B cell (primary cell): ENCODE results near the gene WDR47. TPM values are rescaled to one million over a fixed set of nuclear protein-coding genes. Genes with fewer than 3 reads are reported as not detected.

Experiments
- ATAC-seq: fragments of 200-7000 bp; cut with Tn5 transposase; one replicate; pipeline ENCODE4 v1.10.0; 2021; ENCODE audit warnings: low read depth, mild to moderate bottlenecking, moderate number of reproducible peaks, moderate library complexity
- CTCF ChIA-PET: fragments of 350-600 bp; sonication (Branson Sonifier 250); formaldehyde crosslinking; loops from one replicate; lab custom pipeline; 2021; ENCODE audit warnings: antibody characterized with exemption, inconsistent platforms; lab: Charles Lee
- POLR2A ChIA-PET: fragments of 350-600 bp; sonication (Branson Sonifier 250); formaldehyde crosslinking; loops from one replicate; lab custom pipeline; 2021; ENCODE audit warnings: antibody characterized with exemption; lab: Charles Lee
- DNase-seq: peaks from one replicate; pipeline ENCODE4 v3.0.0; 2013
- H2AFZ ChIP-seq: 2 replicates; pipeline ENCODE4 v1.6.1; 2012; ENCODE audit warnings: mild to moderate bottlenecking, low read depth, low read length; ENCODE audit not compliant: insufficient read depth, poor library complexity, severe bottlenecking
- H3K27ac ChIP-seq, 2 donors: 1 replicate in 1 of 2; 2 replicates in 1 of 2; pipeline ENCODE4 v1.5.1; 2012 to 2013; ENCODE audit warnings: low read length in 2 of 2, mild to moderate bottlenecking in 2 of 2, moderate library complexity in 1 of 2
- H3K27me3 ChIP-seq, 4 experiments: fragments of 200-600 bp in 1 of 4; sonication (generic) in 1 of 4; replicated peaks in 1 of 4; 1 replicate in 2 of 4; 2 replicates in 2 of 4; pipeline versions ENCODE4 v1.6.1 to v1.7.0; 2013 to 2016; ENCODE audit warnings: low read length in 3 of 4, mild to moderate bottlenecking in 2 of 4, mixed read lengths in 1 of 4, moderate library complexity in 1 of 4; ENCODE audit not compliant: insufficient read depth in 4 of 4, control insufficient read depth in 3 of 4; ENCODE audit errors: control extremely low read depth in 1 of 4
- H3K36me3 ChIP-seq, 2 experiments: replicated peaks in 1 of 2; 1 replicate in 1 of 2; 2 replicates in 1 of 2; pipeline versions ENCODE4 v1.6.1 to v1.7.1; 2013; ENCODE audit warnings: low read length in 1 of 2; ENCODE audit not compliant: insufficient read depth in 2 of 2, control insufficient read depth in 1 of 2; ENCODE audit errors: control extremely low read depth in 1 of 2, extremely low read depth in 1 of 2
- H3K4me1 ChIP-seq, 2 donors: fragments of 200-600 bp in 1 of 2; sonication (generic) in 1 of 2; 1 replicate in 1 of 2; 2 replicates in 1 of 2; pipeline versions ENCODE4 v1.5.1 to v1.6.1; 2013 to 2017; ENCODE audit warnings: low read length in 2 of 2; ENCODE audit not compliant: control insufficient read depth in 2 of 2, insufficient read depth in 2 of 2
- H3K4me2 ChIP-seq: replicated peaks from 2 replicates; pipeline ENCODE3; 2012; ENCODE audit warnings: mild to moderate bottlenecking, low read depth, low read length; ENCODE audit not compliant: poor library complexity, severe bottlenecking
- H3K4me3 ChIP-seq, 5 experiments: fragments of 200-600 bp in 1 of 5; sonication (generic) in 1 of 5; 1 replicate in 3 of 5; 2 replicates in 2 of 5; pipeline versions ENCODE4 v1.5.1 to v1.7.0; 2011 to 2016; ENCODE audit warnings: low read length in 4 of 5, mild to moderate bottlenecking in 4 of 5, low read depth in 2 of 5, control low read depth in 1 of 5, moderate library complexity in 1 of 5; ENCODE audit not compliant: insufficient read depth in 1 of 5; ENCODE audit errors: control extremely low read depth in 1 of 5, extremely low read depth in 1 of 5
- H3K79me2 ChIP-seq: fragments of 200-600 bp; sonication (generic); one replicate; pipeline ENCODE4 v1.6.0; 2016; ENCODE audit warnings: low read length; ENCODE audit not compliant: control insufficient read depth, insufficient read depth
- H3K9ac ChIP-seq: fragments of 200-600 bp; sonication (generic); 2 replicates; pipeline ENCODE4 v1.6.1; 2017; ENCODE audit warnings: mild to moderate bottlenecking, low read length, moderate library complexity
- H3K9me3 ChIP-seq, 3 donors: one replicate each; pipeline versions ENCODE4 v1.6.1 to v1.7.1; 2013; ENCODE audit warnings: low read length in 2 of 3; ENCODE audit not compliant: control insufficient read depth in 2 of 3, insufficient read depth in 1 of 3; ENCODE audit errors: control extremely low read depth in 1 of 3
- H4K20me1 ChIP-seq: 2 replicates; pipeline ENCODE4 v1.6.0; 2012; ENCODE audit warnings: mild to moderate bottlenecking, low read length; ENCODE audit not compliant: insufficient read depth, control insufficient read depth, poor library complexity, severe bottlenecking
- H3K27ac Mint-ChIP-seq: one replicate; pipeline ENCODE4 v1.8.0; 2021; ENCODE audit warnings: mixed read lengths
- H3K27me3 Mint-ChIP-seq: one replicate; pipeline ENCODE4 v1.8.0; 2021; ENCODE audit warnings: mixed read lengths
- H3K4me1 Mint-ChIP-seq: one replicate; pipeline ENCODE4 v1.8.0; 2021; ENCODE audit warnings: mixed read lengths
- H3K4me3 Mint-ChIP-seq: one replicate; pipeline ENCODE4 v1.8.0; 2021; ENCODE audit warnings: mixed read lengths
- H3K9me3 Mint-ChIP-seq: one replicate; pipeline ENCODE4 v1.8.0; 2022; ENCODE audit warnings: mixed read lengths; ENCODE audit not compliant: insufficient read depth
- CTCF ChIP-seq: fragments of 200-600 bp; IDR thresholded peaks from one replicate; pipeline ENCODE4 v1.8.0; 2022; ENCODE audit warnings: antibody characterized with exemption, mild to moderate bottlenecking
- EZH2 ChIP-seq: IDR thresholded peaks from 2 replicates; pipeline ENCODE4 v1.6.1; 2012; ENCODE audit warnings: borderline replicate concordance, low read depth, mild to moderate bottlenecking, moderate library complexity, low read length; ENCODE audit not compliant: insufficient read depth, poor library complexity, severe bottlenecking
- WGBS: methylation state at CpG from one replicate; pipeline ENCODE4 v1.1.5; 2013; ENCODE audit warnings: missing lambda C conversion rate; ENCODE audit not compliant: insufficient coverage; 5-methylcytosine and 5-hydroxymethylcytosine counted together
- intact Hi-C: fragments of 100-400 bp; cut with micrococcal nuclease; formaldehyde crosslinking; loops from one replicate; pipeline ENCODE4 v1.10.0; 2022
- polyA plus RNA-seq: library from polyadenylated mRNA; depleted of rRNA; stranded (reverse); fragments of >200 nt; gene quantifications from 2 replicates; pipeline ENCODE4 v1.2.3, GENCODE V29; 2012
- total RNA-seq, 2 donors: library from RNA; stranded (reverse); fragments of 120-200 nt in 1 of 2; gene quantifications; 1 replicate in 1 of 2; 2 replicates in 1 of 2; pipeline versions ENCODE4 v1.2.3 to v1.2.4, GENCODE V29; 2013 to 2022

The WDR47 gene
- total and polyA plus RNA-seq, 2 donors (not counting 1 experiment from before 2014, with no cell fraction given) = 4.4 to 21.6 TPM

- H3K4me3 ChIP-seq = no peak overlapping the region
- H3K4me2 ChIP-seq = no peak overlapping the region
- DNase-seq (no peak), ATAC-seq (no peak)
- CTCF ChIA-PET = no interaction called here
- peaks cover 3 to 26% of the 10 kb centered on the region in 2 experiments for H3K36me3 ChIP-seq
- no peaks in the 10 kb centered on the region for H3K4me1 ChIP-seq
- no peak overlapping the region for H3K27ac ChIP-seq
- H3K9ac ChIP-seq = no peak overlapping the region
- POLR2A ChIA-PET = interaction anchor here (0.7 kb wide), 1 partner anchor 13 kb away, joined by 7 read pairs; no protein-coding TSS in a partner anchor
- Mint-ChIP-seq H3K9me3 (no peaks in the 10 kb centered on the region), H3K4me1 (peaks cover 19% of the 10 kb centered on the region), H3K27me3 (no peaks in the 10 kb centered on the region), H3K27ac (no peak overlapping the region), H3K4me3 (no peak overlapping the region)
- no peak overlapping the region for H2AFZ ChIP-seq
- H3K79me2 ChIP-seq = peaks cover 69% of the 10 kb centered on the region
- intact Hi-C loops = no loop called here
- no peak for TF ChIP-seq EZH2
- no peak for TF ChIP-seq CTCF
- peaks cover 42% of the 10 kb centered on the region for H4K20me1 ChIP-seq
- no peaks in the 10 kb centered on the region for H3K27me3 ChIP-seq
- 100% methylated on average over 1 of the region's 6 CpGs for WGBS
- no peaks in the 10 kb centered on the region for H3K9me3 ChIP-seq
Measured at GRCh38 chr1:108953452-108953851, 88.5 kb downstream of the WDR47 start.

- Mint-ChIP-seq H3K27me3 (no peaks in the 10 kb centered on the region), H3K4me1 (peaks cover 14% of the 10 kb centered on the region), H3K27ac (no peak overlapping the region), H3K4me3 (no peak overlapping the region), H3K9me3 (no peaks in the 10 kb centered on the region)
- no peak overlapping the region for H3K4me3 ChIP-seq
- no peaks in the 10 kb centered on the region for H3K4me1 ChIP-seq
- peaks cover 55% of the 10 kb centered on the region for H3K79me2 ChIP-seq
- intact Hi-C loops = no loop called here
- no peaks in the 10 kb centered on the region for H3K9me3 ChIP-seq
- DNase-seq (no peak), ATAC-seq (no peak)
- no peaks in the 10 kb centered on the region for H3K27me3 ChIP-seq
- 96% methylated on average over 3 of the region's 3 CpGs for WGBS
- TF ChIP-seq EZH2 (no peak), CTCF (no peak)
- peaks cover 6 to 27% of the 10 kb centered on the region in 2 experiments for H3K36me3 ChIP-seq
- no peak overlapping the region for H3K9ac ChIP-seq
- CTCF ChIA-PET = interaction anchor here (0.6 to 1.1 kb wide), 2 partner anchors 11 to 34 kb away, joined by 3 read pairs; no protein-coding TSS in a partner anchor
- POLR2A ChIA-PET = no interaction called here
- H4K20me1 ChIP-seq = peaks cover 36% of the 10 kb centered on the region
- no peak overlapping the region for H2AFZ ChIP-seq
- no peak overlapping the region for H3K4me2 ChIP-seq
- no peak overlapping the region for H3K27ac ChIP-seq
Measured at GRCh38 chr1:108951242-108951641, 90.7 kb downstream of the WDR47 start.
